Fibroblast of lung (primary cell): ENCODE results near the gene CDC25A. TPM values are rescaled to one million over a fixed set of nuclear protein-coding genes. Genes with fewer than 3 reads are reported as not detected.

ENCODE experiments used
- DNase-seq, 2 donors: peaks; one replicate each; pipeline versions ENCODE4 v3.0.0 to v3.0.0-alpha.2; 2010; ENCODE audit warnings: low read depth in 2 of 2
- H2AFZ ChIP-seq: 2 replicates; pipeline ENCODE4 v1.5.1; 2012; ENCODE audit warnings: low read length, control low read depth, inconsistent platforms
- H3K27ac ChIP-seq: 2 replicates; pipeline ENCODE4 v1.5.1; 2011; ENCODE audit warnings: low read length, control low read depth; ENCODE audit not compliant: insufficient read depth
- H3K27me3 ChIP-seq: 2 replicates; pipeline ENCODE4 v1.5.1; 2011; ENCODE audit warnings: mild to moderate bottlenecking, low read length; ENCODE audit not compliant: control insufficient read depth, insufficient read depth
- H3K36me3 ChIP-seq: 2 replicates; pipeline ENCODE4 v1.5.1; 2011; ENCODE audit warnings: low read length; ENCODE audit not compliant: control insufficient read depth, insufficient read depth
- H3K4me1 ChIP-seq: 2 replicates; pipeline ENCODE4 v1.5.1; 2011; ENCODE audit warnings: low read length; ENCODE audit not compliant: control insufficient read depth, insufficient read depth; ENCODE audit errors: extremely low read depth
- H3K4me2 ChIP-seq: 2 replicates; pipeline ENCODE4 v1.5.1; 2011; ENCODE audit warnings: low read length, control low read depth; ENCODE audit not compliant: insufficient read depth; ENCODE audit errors: extremely low read depth
- H3K4me3 ChIP-seq, 4 experiments: fragments of 200-600 bp in 1 of 4; sonication (generic) in 1 of 4; replicated peaks in 1 of 4; 2 replicates each; pipeline ENCODE4 v1.5.1; 2011 to 2016; ENCODE audit warnings: low read length in 4 of 4, low read depth in 3 of 4, mild to moderate bottlenecking in 3 of 4, control low read depth in 2 of 4, inconsistent platforms in 1 of 4, mixed read lengths in 1 of 4; ENCODE audit not compliant: insufficient read depth in 1 of 4; ENCODE audit errors: control extremely low read depth in 1 of 4
- H3K79me2 ChIP-seq: 2 replicates; pipeline ENCODE4 v1.5.1; 2012; ENCODE audit warnings: mild to moderate bottlenecking, low read length, inconsistent platforms; ENCODE audit not compliant: control insufficient read depth, insufficient read depth
- H3K9ac ChIP-seq: 2 replicates; pipeline ENCODE4 v1.5.1; 2011; ENCODE audit warnings: mild to moderate bottlenecking, low read length, control low read depth; ENCODE audit not compliant: insufficient read depth
- H3K9me3 ChIP-seq: 2 replicates; pipeline ENCODE4 v1.5.1; 2012; ENCODE audit warnings: low read depth, low read length; ENCODE audit not compliant: control insufficient read depth, insufficient read depth
- H4K20me1 ChIP-seq: 2 replicates; pipeline ENCODE4 v1.5.1; 2011; ENCODE audit warnings: low read length; ENCODE audit not compliant: control insufficient read depth, insufficient read depth; ENCODE audit errors: extremely low read depth
- CTCF ChIP-seq, 2 donors: IDR thresholded peaks in 1 of 2; conservative IDR thresholded peaks in 1 of 2; 1 replicate in 1 of 2; 2 replicates in 1 of 2; pipeline ENCODE4 v1.5.1; 2011 to 2012; ENCODE audit warnings: low read length in 2 of 2, control low read depth in 1 of 2, inconsistent platforms in 1 of 2, low read depth in 1 of 2, mild to moderate bottlenecking in 1 of 2
- EZH2 ChIP-seq: IDR thresholded peaks from 2 replicates; pipeline ENCODE4 v1.5.1; 2012; ENCODE audit warnings: low read length, control low read depth, mild to moderate bottlenecking; ENCODE audit errors: missing control alignments
- polyA plus RNA-seq, 2 donors: library from polyadenylated mRNA; depleted of rRNA in 1 of 2; stranded (reverse) in 1 of 2; unstranded in 1 of 2; fragments of >200 nt; gene quantifications; 2 replicates each; pipeline ENCODE4 v1.2.1, GENCODE V29; 2011 to 2012; ENCODE audit warnings: missing spikeins in 1 of 2
- total RNA-seq: library from RNA; depleted of rRNA; stranded (reverse); fragments of >200 nt; gene quantifications from 2 replicates; pipeline ENCODE4 v1.2.1, GENCODE V29; 2014

Gene CDC25A
- total and polyA plus RNA-seq, 2 donors (not counting 1 experiment from before 2014, with no cell fraction given): 1.3 to 3.1 TPM

- no peak for DNase-seq
- no peak overlapping the region for H2AFZ ChIP-seq
- H3K27ac ChIP-seq: no peak overlapping the region
- H3K79me2 ChIP-seq: no peaks in the 10 kb centered on the region
- peaks cover under 1% of the 10 kb centered on the region for H3K4me1 ChIP-seq
- no peak for TF ChIP-seq CTCF (conservative IDR thresholded peaks at IDR 0.05 in 1 of 2, IDR thresholded peaks at IDR 0.05 in 1 of 2; ENCODE audit: low read depth in 1 of 2, low read length in 2 of 2)
- TF ChIP-seq EZH2: no peak
- H3K36me3 ChIP-seq: no peaks in the 10 kb centered on the region
- no peak overlapping the region for H3K9ac ChIP-seq
- no peaks in the 10 kb centered on the region for H4K20me1 ChIP-seq
- no peak overlapping the region for H3K4me3 ChIP-seq
- H3K4me2 ChIP-seq: no peak overlapping the region
- no peaks in the 10 kb centered on the region for H3K27me3 ChIP-seq
- H3K9me3 ChIP-seq: no peaks in the 10 kb centered on the region
These were observed 68.0 kb downstream of the CDC25A start for GRCh38 chr3:48120223-48120622.

GRCh38 chr3:48119505-48120193 lies 68.6 kb downstream of the CDC25A start:
- no peak overlapping the region for H3K9ac ChIP-seq
- no peaks in the 10 kb centered on the region for H4K20me1 ChIP-seq
- H3K4me2 ChIP-seq: peak overlapping the region; percentile 38
- no peaks in the 10 kb centered on the region for H3K9me3 ChIP-seq
- no peak overlapping the region for H3K4me3 ChIP-seq
- H3K27ac ChIP-seq: no peak overlapping the region
- no peaks in the 10 kb centered on the region for H3K79me2 ChIP-seq
- H3K4me1 ChIP-seq: no peaks in the 10 kb centered on the region
- DNase-seq: peak in 1 of 2 donors; percentile 75
- H2AFZ ChIP-seq: no peak overlapping the region
- TF ChIP-seq EZH2 (no peak), CTCF (conservative IDR thresholded peaks at IDR 0.05 in 1 of 2, IDR thresholded peaks at IDR 0.05 in 1 of 2; ENCODE audit: low read depth in 1 of 2, low read length in 2 of 2) (peak in 1 of 2 donors; percentile 8)
- no peaks in the 10 kb centered on the region for H3K27me3 ChIP-seq
- H3K36me3 ChIP-seq: no peaks in the 10 kb centered on the region

GRCh38 chr3:48118928-48119327 lies 69.3 kb downstream of the CDC25A start:
- Histone ChIP-seq H3K4me2 (no peak overlapping the region), H3K4me3 (no peak overlapping the region)
- TF ChIP-seq EZH2: no peak
- TF ChIP-seq CTCF (conservative IDR thresholded peaks at IDR 0.05 in 1 of 2, IDR thresholded peaks at IDR 0.05 in 1 of 2; ENCODE audit: low read depth in 1 of 2, low read length in 2 of 2): no peak

More at GRCh38 chr3:48118928-48119327, 69.3 kb downstream of the CDC25A start:
- Histone ChIP-seq H3K9ac (no peak overlapping the region), H4K20me1 (no peaks in the 10 kb centered on the region), H3K4me1 (no peaks in the 10 kb centered on the region), H3K9me3 (no peaks in the 10 kb centered on the region), H2AFZ (no peak overlapping the region), H3K36me3 (no peaks in the 10 kb centered on the region), H3K79me2 (no peaks in the 10 kb centered on the region), H3K27me3 (no peaks in the 10 kb centered on the region), H3K27ac (no peak overlapping the region)
- DNase-seq: no peak
